ENCODE data around the gene SLC7A9.
"Not testable (repeated sequence)": the region's sequence is repeated elsewhere in the genome, so short reads cannot be mapped to it uniquely, and the experiment has no call there.

SLC7A9 gene

DNA sequence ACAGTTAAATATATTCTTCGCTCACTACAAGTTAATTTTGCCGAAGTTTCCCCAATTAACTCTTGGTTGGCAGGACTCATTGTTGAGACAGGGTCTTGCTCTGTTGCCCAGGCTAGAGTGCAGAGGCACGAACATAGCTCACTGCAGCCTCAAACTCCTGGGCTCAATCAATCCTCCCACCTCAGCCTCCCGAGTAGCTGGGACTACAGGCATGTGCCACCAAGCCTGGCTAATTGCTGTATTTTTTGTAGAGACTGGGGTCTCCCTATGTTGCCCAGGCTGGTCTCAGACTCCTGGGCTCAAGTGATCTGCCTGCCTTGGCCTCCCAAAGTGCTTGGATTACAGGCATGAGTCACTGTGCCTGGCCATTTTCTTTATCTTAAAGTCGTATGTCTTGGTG lies 15.7 kb upstream of the SLC7A9 start:
- FAIRE-seq; DNase-seq (ENCODE audit: low spot score): not testable (repeated sequence)

DNA sequence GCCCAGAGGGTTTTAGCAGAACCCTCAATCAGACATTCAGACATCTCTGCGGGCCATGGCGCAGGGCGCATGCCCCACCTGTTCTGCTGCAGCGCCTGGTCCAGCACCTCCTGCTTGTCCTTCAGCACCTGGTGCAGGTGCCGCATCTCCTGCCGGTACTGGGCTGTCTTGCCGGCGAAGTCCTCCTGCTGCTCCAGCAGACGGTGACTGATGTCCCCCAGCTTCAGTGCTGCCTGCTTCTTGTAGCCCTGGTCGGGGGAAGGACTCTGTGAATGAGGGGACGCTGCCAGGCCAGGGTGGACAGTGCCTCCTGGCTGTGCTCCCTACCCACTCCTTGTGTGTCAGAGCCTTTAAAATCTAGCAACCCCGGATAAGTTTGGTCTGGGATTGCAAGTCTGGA lies 12.2 kb upstream of the SLC7A9 start:
- FAIRE-seq, result no peak
- DNase-seq (ENCODE audit: low spot score), result no peak

GRCh38 chr19:32880622-32881021 lies 11.1 kb upstream of the SLC7A9 start:
- DNase-seq (ENCODE audit: low spot score) (no peak), FAIRE-seq (no peak)

DNA sequence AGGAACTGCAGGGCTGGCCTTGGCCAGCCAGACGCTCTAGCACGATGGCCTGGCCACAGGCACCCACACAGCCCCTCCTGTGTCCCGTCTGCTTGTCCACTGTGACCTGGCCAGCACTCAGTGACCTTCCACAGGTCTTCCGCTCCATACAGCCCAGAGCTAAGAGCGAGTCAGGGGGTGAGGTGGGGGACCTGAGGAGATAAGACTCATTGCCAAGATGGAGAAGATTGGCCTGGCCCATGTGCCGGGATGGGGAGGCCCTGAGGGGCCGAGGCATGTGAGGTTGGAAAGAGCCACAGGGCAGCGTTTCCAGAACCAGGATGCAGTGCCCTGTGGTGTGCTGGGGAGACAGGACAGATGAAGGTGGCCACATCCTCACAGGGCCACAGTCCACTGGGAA lies 10.2 kb upstream of the SLC7A9 start:
- FAIRE-seq (no peak), DNase-seq (ENCODE audit: low spot score) (no peak)

DNA sequence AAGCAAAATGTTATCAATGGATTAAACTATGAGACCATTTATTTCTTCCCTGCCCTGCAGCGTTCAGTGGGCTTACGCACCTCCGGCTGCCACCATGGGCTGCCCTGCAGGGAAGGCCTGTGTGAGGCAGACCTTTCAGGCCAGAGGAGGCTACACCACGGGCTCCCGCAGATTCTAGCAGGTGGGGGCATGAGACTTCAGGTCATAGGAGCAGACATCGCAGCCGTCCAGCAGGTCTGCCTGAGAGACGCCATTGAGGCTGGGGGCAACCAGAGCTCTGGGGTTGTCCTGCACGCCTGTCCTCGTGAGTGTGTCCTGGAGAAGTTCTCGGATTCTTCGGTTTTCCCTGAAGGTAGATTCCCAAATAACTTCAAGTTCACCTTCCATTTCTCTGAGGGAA lies 9.4 kb upstream of the SLC7A9 start:
- DNase-seq (ENCODE audit: low spot score), result no peak

DNA sequence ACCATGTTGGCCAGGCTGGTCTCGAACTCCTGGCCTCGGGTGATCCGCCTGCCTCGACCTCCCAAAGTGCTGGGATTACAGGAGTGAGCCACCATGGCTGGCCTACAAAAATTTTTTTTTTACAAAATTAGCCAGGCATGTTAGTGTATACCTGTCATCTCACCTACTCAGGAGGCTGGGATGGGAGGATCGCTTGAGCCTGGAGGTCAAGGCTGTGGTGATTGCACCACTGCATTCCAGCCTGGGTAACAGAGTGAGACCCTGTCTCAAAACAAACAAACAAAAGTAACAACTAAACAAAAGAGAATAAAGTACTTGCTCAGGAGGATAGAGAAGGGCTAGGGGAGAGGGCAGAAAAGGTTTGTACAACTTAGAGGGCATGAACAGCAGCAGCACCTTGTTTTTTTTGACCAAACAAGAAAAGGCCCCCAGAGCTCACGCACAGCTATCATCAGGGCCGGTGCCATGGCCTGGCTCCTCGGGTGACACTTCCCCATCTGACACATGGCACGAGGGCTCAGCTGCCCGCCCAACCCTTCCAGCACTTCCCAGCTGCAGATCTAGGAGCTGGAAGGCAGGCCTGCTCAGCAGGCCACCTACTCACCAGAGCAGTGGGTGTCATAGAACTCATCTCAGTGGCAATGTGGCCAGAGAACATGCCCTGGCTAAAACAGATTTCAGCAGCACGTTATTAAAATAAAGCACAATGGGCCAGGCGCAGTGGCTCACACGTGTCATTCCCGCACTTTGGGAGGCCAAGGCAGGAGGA lies 8.6 kb upstream of the SLC7A9 start:
- DNase-seq (ENCODE audit: low spot score) (no peak), FAIRE-seq (no peak)

More for the DNA sequence above, 9.4 kb upstream of the SLC7A9 start:
- no peak for FAIRE-seq

GRCh38 chr19:32877323-32877912 lies 7.9 kb upstream of the SLC7A9 start:
- DNase-seq (ENCODE audit: low spot score) (no peak), FAIRE-seq (no peak)

DNA sequence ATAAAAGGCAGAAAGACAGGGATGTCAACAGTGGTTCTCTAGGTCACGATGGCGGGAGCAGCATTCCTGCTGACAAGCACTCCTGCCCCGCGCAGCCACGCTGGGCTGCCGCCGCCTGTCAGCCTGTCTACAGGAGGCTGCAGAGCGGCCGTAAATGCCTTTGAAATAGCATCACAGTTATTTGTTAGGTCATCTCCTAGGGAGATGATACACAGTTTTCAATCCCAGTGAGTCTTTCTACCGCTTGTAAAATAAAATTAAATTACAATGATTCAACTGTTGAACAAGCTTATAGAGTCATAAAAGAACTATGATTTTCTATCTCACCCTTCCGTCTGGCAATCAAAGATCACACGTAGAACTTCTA lies 7.3 kb upstream of the SLC7A9 start:
- DNase-seq (ENCODE audit: low spot score), result no peak
- no peak for FAIRE-seq

GRCh38 chr19:32876236-32876918 lies 6.8 kb upstream of the SLC7A9 start:
- DNase-seq (ENCODE audit: low spot score), result no peak
- FAIRE-seq, result no peak

GRCh38 chr19:32875428-32875827 lies 5.9 kb upstream of the SLC7A9 start:
- DNase-seq (ENCODE audit: low spot score) (no peak), FAIRE-seq (no peak)

- FAIRE-seq (no peak), DNase-seq (ENCODE audit: low spot score) (no peak)
Measured at GRCh38 chr19:32874605-32875004, 5.0 kb upstream of the SLC7A9 start.

- DNase-seq (ENCODE audit: low spot score) (no peak), FAIRE-seq (no peak)
Measured at GRCh38 chr19:32873247-32873959, 3.8 kb upstream of the SLC7A9 start.

GRCh38 chr19:32872391-32872790 lies 2.8 kb upstream of the SLC7A9 start:
- FAIRE-seq (no peak), DNase-seq (ENCODE audit: low spot score) (no peak)

- DNase-seq (ENCODE audit: low spot score) (no peak), FAIRE-seq (no peak)
Measured at GRCh38 chr19:32870981-32871451, 1.4 kb upstream of the SLC7A9 start.

GRCh38 chr19:32869966-32870573 lies 503 bp upstream of the SLC7A9 start:
- FAIRE-seq, result no peak
- DNase-seq (ENCODE audit: low spot score), result no peak

GRCh38 chr19:32868206-32868950 lies 1.2 kb downstream of the SLC7A9 start:
- FAIRE-seq (no peak), DNase-seq (ENCODE audit: low spot score) (no peak)

GRCh38 chr19:32867436-32867835 lies 2.1 kb downstream of the SLC7A9 start:
- not testable (repeated sequence) for DNase-seq (ENCODE audit: low spot score); FAIRE-seq

GRCh38 chr19:32866564-32867265 lies 2.9 kb downstream of the SLC7A9 start:
- DNase-seq (ENCODE audit: low spot score) (no peak), FAIRE-seq (no peak)

DNA sequence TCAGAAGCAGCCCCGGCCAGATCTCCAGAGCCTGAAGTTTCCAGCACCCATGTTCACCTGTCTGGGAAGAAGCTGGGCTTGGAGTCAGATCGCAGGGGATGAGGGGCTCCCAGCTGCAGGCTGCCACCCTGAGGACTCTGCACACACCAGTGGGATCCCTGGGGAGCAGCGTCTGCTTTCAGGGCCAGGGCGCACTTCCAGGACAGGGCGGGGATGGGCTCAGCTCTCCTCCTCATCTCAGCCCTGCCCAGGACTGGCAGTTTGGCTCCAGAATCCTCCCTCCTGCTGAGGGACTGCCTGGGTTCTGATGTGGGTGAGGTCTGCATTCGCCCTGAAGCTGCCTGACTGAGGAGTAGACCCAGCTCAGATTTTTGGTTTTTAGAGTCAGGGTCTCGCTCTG lies 3.5 kb downstream of the SLC7A9 start:
- FAIRE-seq (no peak), DNase-seq (ENCODE audit: low spot score) (no peak)

DNA sequence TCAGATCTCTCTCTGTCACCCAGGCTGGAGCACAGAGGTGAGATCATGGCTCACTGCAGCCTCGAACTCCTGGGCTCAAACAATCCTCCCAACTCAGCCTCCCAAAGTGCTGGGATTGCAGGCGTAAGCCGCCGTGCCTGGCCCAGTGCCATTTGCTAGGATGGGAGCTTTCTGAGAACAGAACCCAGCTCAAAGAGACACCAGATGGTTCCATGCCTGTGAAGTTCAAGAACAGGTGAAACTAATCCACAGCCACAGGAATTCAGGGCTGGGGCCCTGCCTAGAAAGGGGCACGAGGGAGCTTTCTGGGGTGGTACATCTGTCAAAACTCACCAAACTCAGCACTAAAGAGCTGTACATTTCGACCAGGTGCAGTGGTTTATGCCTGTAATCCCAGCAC lies 4.2 kb downstream of the SLC7A9 start:
- DNase-seq (ENCODE audit: low spot score) (no peak), FAIRE-seq (no peak)
